GM19452 (cell line): ENCODE measurements around the gene CDC14A.
"Not testable (repeated sequence)": the region's sequence is repeated elsewhere in the genome, so short reads cannot be mapped to it uniquely, and the experiment has no call there.

Experiments
- ATAC-seq: cut with Tn5 transposase; IDR thresholded peaks from one replicate; pipeline ENCODE4 v1.9.1; 2021; ENCODE audit not compliant: unreplicated experiment

CDC14A gene

GRCh38 chr1:100335436-100335835 lies 16.9 kb upstream of the CDC14A start:
- no peak for ATAC-seq

DNA sequence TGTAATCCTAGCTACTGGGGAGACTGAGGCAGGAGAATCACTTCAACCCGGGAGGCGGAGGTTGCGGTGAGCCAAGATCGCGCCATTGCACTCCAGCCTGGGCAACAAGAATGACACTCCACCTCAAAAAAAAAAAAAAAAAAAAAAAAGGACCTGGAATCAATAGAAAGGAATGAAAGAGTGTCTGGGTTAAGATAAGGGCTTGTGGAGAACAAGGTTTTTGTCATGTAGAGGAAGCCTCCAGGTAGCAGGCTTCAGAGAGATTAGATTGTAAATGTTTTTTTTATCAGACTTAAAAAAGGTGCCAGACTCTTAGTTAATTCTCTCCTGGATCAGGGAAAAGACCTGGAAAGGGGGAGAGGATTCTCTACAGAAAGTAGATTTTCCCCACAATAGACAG lies 14.4 kb upstream of the CDC14A start:
- ATAC-seq = not testable (repeated sequence)

DNA sequence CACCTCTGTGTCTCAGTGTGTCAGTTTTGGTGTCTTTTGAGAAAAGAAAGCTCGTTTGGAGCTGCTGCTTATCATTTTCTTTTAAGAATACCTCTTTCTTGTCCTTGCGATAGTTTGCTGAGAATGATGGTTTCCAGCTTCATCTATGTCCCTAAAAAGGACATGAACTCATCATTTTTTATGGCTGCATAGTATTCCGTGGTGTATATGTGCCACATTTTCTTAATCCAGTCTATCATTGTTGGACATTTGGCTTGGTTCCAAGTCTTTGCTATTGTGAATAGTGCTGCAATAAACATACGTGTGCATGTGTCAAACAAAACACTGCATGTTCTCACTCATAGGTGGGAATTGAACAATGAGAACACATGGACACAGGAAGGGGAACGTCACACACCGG lies 12.6 kb upstream of the CDC14A start:
- ATAC-seq = not testable (repeated sequence)

GRCh38 chr1:100340494-100340893 lies 11.8 kb upstream of the CDC14A start:
- ATAC-seq = no peak

DNA sequence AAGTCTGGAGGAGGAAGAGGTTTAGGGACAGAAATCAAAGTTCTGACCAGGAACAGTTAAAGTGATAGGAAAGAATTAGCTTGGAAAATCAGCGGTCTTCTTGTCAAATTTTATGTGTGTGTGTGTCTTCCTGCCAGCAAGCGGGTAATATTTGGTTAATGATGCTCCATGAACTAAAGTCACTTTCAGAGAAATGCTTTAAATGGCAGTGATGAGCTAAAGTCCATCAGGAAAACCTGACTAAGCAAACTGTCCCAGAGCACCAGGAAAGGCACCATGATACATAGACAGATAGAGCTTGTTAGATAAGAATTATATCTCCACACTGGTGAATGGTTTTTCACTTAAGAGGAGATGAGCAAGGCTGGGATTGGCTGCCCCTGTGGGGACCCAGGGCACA lies 10.0 kb upstream of the CDC14A start:
- no peak for ATAC-seq

DNA sequence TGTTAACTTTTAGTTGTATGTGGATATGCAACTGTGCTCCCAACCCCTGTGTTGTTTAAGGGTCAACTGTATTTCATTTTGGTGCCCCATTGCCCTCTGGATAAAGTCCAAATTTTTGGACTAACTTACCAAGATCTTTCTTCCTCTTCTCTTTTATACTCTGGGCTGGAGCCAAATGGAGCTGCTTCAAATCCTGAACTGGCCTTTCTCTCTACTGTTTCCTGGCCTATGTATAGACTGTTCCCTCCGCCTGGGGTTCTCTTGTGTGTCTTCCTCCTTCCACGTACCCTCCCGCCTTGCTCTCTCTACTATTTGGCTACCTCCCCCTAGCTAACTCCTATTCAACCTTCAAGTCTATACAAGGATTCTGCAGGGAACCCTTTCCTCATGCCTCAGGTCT lies 8.4 kb upstream of the CDC14A start:
- ATAC-seq = no peak

- ATAC-seq = no peak
Observed at GRCh38 chr1:100344774-100345173, 7.5 kb upstream of the CDC14A start.

DNA sequence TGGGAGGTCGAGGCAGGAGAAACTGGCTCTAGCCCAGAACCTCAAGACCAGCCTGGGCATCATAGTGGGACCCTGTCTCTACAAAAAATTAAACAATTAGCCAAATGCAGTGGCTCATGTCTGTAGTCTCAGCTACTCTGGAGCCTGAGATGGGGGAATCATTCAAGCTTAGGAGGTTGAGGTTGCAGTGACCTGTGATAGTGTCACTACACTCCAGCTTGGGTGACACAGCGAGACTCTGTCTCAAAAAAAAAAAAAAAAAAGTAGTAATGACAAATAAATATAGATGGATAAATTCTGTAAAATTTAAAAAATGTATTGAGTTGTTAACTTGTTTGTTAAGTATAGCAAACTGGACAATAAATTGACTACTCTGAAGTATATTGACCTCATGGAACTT lies 5.9 kb upstream of the CDC14A start:
- ATAC-seq = no peak

DNA sequence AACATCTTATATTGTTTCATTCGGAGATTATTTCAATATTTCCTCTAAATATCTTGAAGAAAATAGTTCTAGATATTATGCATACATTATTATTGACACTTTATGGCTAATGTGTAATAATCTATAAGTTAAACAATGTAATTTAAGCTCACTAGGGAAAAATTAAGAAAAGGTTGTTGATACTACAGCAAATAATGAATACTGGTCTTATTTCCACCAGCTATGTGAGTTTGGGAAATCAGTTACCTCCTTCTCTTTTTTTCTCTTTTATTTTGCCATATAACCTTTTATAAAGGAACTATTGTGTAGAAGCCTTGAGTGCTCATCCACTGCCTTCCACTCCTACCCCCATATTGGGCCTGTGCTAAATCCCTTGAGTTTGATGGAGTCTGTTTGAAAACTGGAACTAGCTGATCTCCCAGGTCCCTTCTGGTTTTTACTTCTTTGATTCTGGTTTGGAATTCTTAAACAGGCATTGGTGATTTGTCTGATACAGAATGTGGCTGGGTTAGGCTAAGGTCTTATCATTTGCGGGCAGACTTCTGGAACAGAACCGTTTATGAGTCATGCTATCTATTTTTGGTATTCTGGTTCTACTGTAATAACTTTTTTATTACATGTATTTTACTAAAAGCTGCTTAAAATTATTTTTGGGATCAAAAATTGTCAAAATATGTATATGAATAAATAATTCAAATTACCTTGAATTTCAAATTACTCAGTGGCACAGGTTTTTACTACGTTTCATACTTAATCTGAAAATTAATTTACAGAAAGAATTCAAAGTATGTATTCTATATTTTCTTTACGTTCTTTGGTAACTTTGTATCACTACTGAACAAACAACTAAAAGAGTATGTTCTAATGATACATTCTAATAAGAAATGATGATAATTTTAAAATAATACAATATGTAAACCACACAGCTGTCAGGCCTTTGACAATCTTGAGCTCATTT lies 5.0 kb upstream of the CDC14A start:
- no peak for ATAC-seq

- ATAC-seq = no peak
Observed at GRCh38 chr1:100348549-100349144, 3.7 kb upstream of the CDC14A start.

GRCh38 chr1:100349246-100349645 lies 3.1 kb upstream of the CDC14A start:
- no peak for ATAC-seq

GRCh38 chr1:100350787-100351094 lies 1.6 kb upstream of the CDC14A start:
- ATAC-seq = no peak

GRCh38 chr1:100351095-100351887 lies 1.0 kb upstream of the CDC14A start:
- peak; percentile 60 for ATAC-seq

GRCh38 chr1:100353071-100353801 lies 930 bp downstream of the CDC14A start:
- ATAC-seq = peak; percentile 18

GRCh38 chr1:100353988-100354387 lies 1.7 kb downstream of the CDC14A start:
- ATAC-seq = no peak

GRCh38 chr1:100354971-100355394 lies 2.7 kb downstream of the CDC14A start:
- ATAC-seq = no peak

DNA sequence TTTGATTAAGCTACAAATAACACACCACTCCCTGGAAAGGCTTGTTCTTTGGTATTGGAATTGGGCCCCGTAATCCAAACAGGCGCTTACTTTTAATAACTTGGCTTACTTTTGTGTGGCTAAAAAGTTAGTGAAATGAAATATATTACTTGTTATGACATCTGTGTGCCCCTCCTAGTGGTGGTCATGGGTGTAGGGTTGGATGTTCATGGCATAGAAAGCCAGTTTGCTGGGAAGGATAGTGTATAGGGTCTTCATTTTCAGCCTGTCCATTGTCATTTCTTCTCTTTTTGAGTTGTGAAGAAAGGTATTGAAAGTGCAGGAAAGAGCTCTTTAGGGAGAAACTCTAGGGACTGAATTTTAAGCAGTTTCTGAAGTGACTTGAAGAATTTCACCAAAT lies 5.9 kb downstream of the CDC14A start:
- no peak for ATAC-seq

DNA sequence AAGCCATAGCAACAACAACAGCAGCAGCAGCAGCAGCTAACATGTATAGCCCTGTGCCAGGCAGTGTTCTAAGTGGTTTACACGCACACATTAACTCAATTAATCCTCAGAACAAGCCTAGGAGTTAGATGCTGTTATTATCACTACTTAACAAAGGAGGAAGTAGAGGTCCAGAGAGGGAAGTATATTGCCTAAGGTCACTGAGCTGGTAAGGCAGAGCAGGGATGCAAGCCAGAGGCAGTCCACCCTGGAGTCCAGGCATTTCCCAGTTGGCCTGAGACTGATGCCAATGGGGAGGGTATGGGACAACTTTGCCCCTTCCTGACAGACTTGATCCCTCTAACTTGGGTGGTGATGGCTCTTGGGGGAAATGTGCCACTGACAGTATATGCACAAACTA lies 6.8 kb downstream of the CDC14A start:
- ATAC-seq = no peak

GRCh38 chr1:100360790-100361510 lies 8.6 kb downstream of the CDC14A start:
- no peak for ATAC-seq

- no peak for ATAC-seq
Observed at GRCh38 chr1:100361511-100362089, 9.3 kb downstream of the CDC14A start.
